HG03175 (cell line): ENCODE measurements around the gene LRRC4C.

Experiments used
- ATAC-seq: cut with Tn5 transposase; IDR thresholded peaks from one replicate; pipeline ENCODE4 v1.9.1; 2021; ENCODE audit warnings: mild to moderate bottlenecking, moderate library complexity; ENCODE audit not compliant: unreplicated experiment

The LRRC4C gene

GRCh38 chr11:41459465-41460401 lies at the start of gene LRRC4C:
Gene LRRC4C, minus strand, starts transcription at chr11:41459652.
- ATAC-seq, result no peak

DNA sequence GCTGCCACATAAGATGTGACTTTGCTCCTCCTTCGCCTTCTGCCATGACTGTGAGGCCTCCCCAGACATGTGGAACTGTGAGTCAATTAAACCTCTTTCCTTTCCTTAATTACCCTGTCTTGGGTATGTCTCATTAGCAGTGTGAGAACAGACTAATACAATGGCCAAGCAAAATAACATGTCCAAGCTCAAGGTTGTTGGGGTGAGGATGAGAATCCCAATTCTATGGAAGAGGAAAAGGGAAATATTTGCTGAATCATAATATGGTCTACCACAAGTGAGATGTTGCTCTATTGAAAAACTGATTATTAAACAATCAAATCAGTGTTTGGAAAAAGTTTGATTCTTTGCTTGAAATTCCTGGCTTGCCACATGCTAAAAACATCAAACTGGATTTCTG lies 48.7 kb upstream of the LRRC4C start:
- ATAC-seq, result no peak

- ATAC-seq, result no peak
These were observed 40.0 kb upstream of the LRRC4C start for GRCh38 chr11:41499429-41499828.

GRCh38 chr11:41498726-41499125 lies 39.3 kb upstream of the LRRC4C start:
- no peak for ATAC-seq

DNA sequence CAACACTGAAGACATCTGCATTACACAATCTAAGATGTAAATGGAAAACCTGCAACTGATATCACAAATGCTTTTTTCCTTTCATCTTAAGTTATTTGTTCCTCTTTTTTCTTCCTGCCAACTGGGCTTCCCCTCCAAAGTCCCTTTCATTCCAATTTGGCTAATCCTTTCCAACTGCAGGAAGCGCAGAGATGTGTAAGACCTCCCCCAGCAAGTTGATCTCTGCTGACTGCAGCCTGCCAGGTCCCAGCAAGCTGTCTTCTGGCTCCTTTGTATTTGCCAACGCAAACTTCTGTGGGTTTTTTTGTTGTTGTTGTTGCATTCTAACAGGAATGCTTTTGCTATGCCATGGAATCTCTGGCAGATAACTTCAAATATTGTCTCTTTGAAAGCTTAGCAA lies 38.5 kb upstream of the LRRC4C start:
- no peak for ATAC-seq

GRCh38 chr11:41494716-41495115 lies 35.3 kb upstream of the LRRC4C start:
- no peak for ATAC-seq

GRCh38 chr11:41486424-41486823 lies 27.0 kb upstream of the LRRC4C start:
- no peak for ATAC-seq

DNA sequence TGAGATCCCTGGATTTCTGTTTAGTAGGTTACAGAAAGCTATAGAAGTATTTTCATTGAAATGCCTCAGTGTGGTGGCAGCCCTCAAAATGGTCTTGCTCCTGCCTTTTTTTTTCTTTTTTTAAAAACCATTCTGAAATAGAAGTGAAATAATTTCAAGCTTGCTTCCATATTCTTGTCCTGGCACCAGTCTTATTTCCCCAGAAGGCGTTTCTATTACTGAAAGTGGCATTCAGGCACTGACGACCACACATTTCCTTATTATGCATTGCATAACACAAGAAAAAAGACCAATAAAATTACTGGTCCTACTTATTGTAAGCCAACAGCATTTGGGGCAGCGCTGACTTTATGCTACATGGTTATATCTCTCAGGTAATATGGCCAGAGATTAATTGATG lies 24.5 kb upstream of the LRRC4C start:
- no peak for ATAC-seq

GRCh38 chr11:41479179-41479578 lies 19.7 kb upstream of the LRRC4C start:
- no peak for ATAC-seq

DNA sequence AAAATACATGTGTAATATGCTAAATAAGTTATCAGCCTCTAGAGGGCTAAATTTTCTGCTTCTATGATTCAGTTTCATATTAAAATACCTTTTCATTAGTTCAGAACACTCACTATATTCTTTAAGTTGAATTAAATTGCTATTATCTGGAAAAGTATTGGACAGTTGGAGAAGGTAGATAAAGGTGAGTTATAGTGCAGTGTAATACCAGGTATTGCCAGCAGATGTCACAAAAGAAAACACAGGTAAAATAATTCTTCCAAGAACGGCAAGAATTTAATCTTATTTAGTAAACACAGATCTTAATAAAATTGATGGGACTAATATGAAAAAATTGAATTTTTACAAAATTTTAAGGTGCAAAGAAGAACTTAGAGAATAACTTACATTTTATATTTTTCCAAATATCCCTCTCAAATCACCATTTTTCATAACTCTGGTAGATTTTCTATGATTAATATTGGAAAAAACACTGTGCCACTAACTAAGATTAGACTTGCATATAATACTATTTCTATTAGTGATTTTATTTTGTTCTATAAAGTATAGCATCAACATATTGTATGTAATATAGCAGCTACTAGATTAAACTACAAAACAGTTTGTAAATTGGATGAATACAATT lies 1.7 kb upstream of the LRRC4C start:
- no peak for ATAC-seq

GRCh38 chr11:41458641-41459040 lies 811 bp downstream of the LRRC4C start:
- no peak for ATAC-seq

GRCh38 chr11:41458154-41458553 lies 1.3 kb downstream of the LRRC4C start:
- no peak for ATAC-seq

DNA sequence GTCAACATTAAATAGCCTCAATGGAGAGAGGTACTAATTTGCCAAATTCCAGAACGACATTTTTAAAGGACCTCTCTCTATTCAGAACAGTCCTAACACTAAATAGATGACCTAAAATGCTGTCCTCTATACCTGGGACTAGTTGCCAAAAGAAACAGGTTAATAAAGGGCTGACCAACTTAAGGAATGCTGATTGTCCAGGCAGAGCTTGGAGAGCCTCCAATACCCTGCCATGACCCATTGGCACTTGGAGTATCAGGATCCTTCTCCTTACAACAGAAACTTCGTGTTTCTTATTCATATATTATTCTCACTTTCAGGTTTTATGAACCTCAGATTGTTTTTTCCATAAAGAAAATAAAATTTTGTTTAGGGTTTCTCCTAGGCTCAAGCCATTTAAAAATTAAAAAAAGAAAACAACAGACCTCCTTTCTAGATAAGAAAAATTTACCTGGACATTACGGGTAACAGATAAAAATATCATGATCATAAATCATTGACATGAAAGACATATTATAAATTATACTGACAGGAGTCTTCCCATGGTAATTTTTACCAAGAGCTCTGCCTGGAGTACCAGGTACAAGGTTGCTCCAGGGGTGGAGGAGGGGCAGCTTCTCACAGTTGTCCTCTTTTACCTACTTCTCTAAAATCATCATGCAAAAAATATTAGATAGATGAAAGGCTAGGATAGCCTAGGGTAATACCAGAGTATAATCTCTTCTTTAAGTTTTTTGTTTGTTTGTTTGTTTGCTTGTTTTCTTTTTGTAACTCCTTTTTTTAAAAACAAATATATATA lies 2.0 kb downstream of the LRRC4C start:
- ATAC-seq, result no peak

DNA sequence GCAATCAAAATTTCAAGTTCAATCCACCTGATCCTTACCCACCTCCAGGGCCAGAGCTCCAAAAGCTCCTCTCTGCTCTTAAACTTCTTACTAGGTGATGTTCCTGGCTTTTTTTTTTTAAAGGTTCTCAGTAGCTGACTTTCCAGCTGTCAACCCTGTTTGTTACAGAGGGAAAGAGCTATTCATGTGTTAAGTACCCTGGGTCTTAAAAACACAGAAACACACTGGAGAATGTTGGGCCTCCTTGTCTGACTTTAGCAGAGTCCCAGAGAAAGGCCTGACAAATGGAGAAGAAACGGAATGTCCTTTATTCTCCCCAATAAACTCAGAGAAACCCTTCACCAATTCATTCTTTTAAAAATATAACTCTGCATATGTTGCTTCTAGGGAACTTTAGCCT lies 3.2 kb downstream of the LRRC4C start:
- ATAC-seq, result no peak

GRCh38 chr11:41451011-41451410 lies 8.4 kb downstream of the LRRC4C start:
- no peak for ATAC-seq

DNA sequence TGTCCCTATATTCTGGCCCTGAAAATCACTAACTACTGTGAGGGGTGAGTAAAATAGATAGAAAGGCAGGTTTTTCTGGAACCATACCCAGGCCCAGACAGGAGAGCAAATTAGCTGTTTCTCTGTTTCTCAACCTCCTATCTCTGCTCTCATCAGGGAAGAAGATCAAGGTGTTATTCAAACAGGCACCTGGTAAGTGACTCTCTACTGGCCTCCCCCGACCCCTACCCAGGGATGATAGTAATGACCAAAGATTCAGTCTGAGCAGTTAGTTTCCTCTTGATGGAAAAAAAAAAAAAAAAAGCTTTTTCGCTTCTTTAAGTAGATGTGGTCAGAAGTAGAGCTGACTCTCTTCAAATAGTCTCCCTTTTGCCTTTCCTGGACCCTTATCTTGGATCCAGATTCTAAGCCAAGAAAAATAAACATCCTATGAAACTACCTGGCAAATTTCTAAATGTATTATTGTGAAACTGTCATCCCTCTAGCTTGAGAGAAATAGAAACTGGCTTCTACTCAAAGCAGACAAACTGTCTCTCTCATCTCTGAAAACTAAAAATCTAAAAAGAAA lies 9.9 kb downstream of the LRRC4C start:
- ATAC-seq, result no peak

- ATAC-seq, result no peak
These were observed 12.9 kb downstream of the LRRC4C start for GRCh38 chr11:41446566-41446965.

GRCh38 chr11:41446107-41446506 lies 13.3 kb downstream of the LRRC4C start:
- ATAC-seq, result peak; percentile 41

- ATAC-seq, result no peak
These were observed 22.4 kb downstream of the LRRC4C start for GRCh38 chr11:41437006-41437490.

DNA sequence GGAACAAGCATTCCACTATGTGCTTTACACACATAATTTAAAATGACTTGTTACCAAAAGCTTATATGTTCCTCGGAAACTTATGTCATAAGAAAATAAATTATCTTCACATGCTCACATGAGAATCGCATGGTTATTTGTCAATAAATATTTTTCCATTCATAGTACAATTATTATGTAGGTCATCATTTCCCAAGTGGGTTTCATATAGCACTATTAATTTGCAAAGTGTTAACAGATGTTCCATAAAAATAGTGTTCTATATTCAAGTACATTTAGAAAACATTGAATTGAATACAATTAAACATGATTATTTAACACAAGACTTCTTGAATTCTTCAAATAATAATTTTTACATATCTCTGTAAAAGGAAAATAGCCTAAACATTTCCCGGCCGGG lies 23.9 kb downstream of the LRRC4C start:
- no peak for ATAC-seq

DNA sequence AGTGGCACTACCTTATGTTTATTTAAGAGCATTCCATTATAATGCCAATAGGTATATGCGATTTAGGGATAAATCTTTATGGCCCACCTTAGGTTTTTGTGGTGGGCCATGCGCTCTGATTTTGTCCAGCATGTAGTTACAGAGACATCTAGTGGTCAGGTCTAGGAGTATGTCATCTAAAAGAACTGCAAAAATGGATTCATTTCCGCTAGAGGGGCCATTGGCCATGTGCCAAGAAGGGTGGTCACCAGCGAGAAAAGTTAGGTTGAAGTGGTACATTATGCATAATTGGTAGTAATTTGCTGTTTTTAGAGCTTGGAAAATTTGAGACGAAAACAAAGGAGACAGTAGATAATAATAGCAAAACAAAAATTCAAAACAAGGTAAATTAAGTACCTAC lies 27.7 kb downstream of the LRRC4C start:
- ATAC-seq, result no peak
